OCI-LY1 (cell line): ENCODE results near the gene FYN.
"Not testable (repeated sequence)": the region's sequence is repeated elsewhere in the genome, so short reads cannot be mapped to it uniquely, and the experiment has no call there.

Experiments used
- H2AFZ ChIP-seq: fragments of 200-600 bp; sonication (generic), shearing (Covaris generic); 2 replicates; pipeline ENCODE4 v1.6.0; 2014; ENCODE audit warnings: antibody characterized with exemption, mild to moderate bottlenecking, low read length
- H3F3A ChIP-seq: fragments of 200-600 bp; sonication (generic), shearing (Covaris generic); 2 replicates; pipeline ENCODE4 v1.6.0; 2014; ENCODE audit warnings: mild to moderate bottlenecking, antibody characterized with exemption, low read length, moderate library complexity; ENCODE audit not compliant: insufficient read depth
- H3K27ac ChIP-seq: fragments of 200-600 bp; sonication (generic); 2 replicates; pipeline ENCODE4 v1.5.1; 2014; ENCODE audit warnings: low read length, mixed run types, mild to moderate bottlenecking, low read depth; ENCODE audit not compliant: poor library complexity, severe bottlenecking
- H3K27me3 ChIP-seq: fragments of 200-600 bp; sonication (generic); 2 replicates; pipeline ENCODE4 v1.6.0; 2014; ENCODE audit warnings: antibody characterized with exemption, mild to moderate bottlenecking, low read length, moderate library complexity; ENCODE audit not compliant: insufficient read depth
- H3K36me3 ChIP-seq: fragments of 200-600 bp; sonication (generic); 2 replicates; pipeline ENCODE4 v1.6.1; 2014; ENCODE audit warnings: mild to moderate bottlenecking, antibody characterized with exemption, low read length, moderate library complexity, mixed read lengths; ENCODE audit not compliant: insufficient read depth
- H3K4me1 ChIP-seq: fragments of 200-600 bp; sonication (generic); 2 replicates; pipeline ENCODE4 v1.5.1; 2014; ENCODE audit warnings: mild to moderate bottlenecking, low read length, moderate library complexity; ENCODE audit not compliant: insufficient read depth, severe bottlenecking
- H3K4me2 ChIP-seq: fragments of 200-600 bp; sonication (generic), shearing (Covaris generic); 2 replicates; pipeline ENCODE4 v1.6.1; 2014; ENCODE audit warnings: low read length
- H3K4me3 ChIP-seq: fragments of 200-600 bp; sonication (generic); 2 replicates; pipeline ENCODE4 v1.5.1; 2014; ENCODE audit warnings: low read length, low read depth, mild to moderate bottlenecking, mixed read lengths; ENCODE audit not compliant: poor library complexity, severe bottlenecking
- H3K79me2 ChIP-seq: fragments of 200-600 bp; shearing (Covaris generic); 2 replicates; pipeline ENCODE4 v1.6.1; 2016; ENCODE audit warnings: mixed run types, low read length, mixed read lengths; ENCODE audit not compliant: insufficient read depth
- H3K9ac ChIP-seq: fragments of 200-600 bp; sonication (generic), shearing (Covaris generic); 2 replicates; pipeline ENCODE4 v1.6.1; 2014; ENCODE audit warnings: mild to moderate bottlenecking, low read length, mixed read lengths
- H3K9me2 ChIP-seq: fragments of 200-600 bp; sonication (generic), shearing (Covaris generic); 2 replicates; pipeline ENCODE4 v1.6.1; 2014; ENCODE audit warnings: low read depth, mild to moderate bottlenecking, low read length, mixed read lengths
- H3K9me3 ChIP-seq: fragments of 200-600 bp; shearing (Covaris generic); 2 replicates; pipeline ENCODE4 v1.6.1; 2014; ENCODE audit warnings: low read length, mixed read lengths
- H4K20me1 ChIP-seq: fragments of 200-600 bp; sonication (generic), shearing (Covaris generic); 2 replicates; pipeline ENCODE4 v1.6.0; 2016; ENCODE audit warnings: mild to moderate bottlenecking, low read length; ENCODE audit not compliant: insufficient read depth
- EZH2 ChIP-seq: fragments of 200-600 bp; sonication (generic), shearing (Covaris generic); IDR thresholded peaks from 2 replicates; pipeline ENCODE4 v1.8.0; 2017; ENCODE audit warnings: borderline replicate concordance, mixed run types, mild to moderate bottlenecking, antibody characterized with exemption, low read length, moderate library complexity, mixed read lengths
- TF ChIP-seq, protein P1 (sequence below): fragments of 200-600 bp; sonication (generic), shearing (Covaris generic); IDR thresholded peaks from 2 replicates; pipeline ENCODE4 v1.5.1; 2017; ENCODE audit warnings: mild to moderate bottlenecking, antibody characterized with exemption, low read length, moderate library complexity, mixed read lengths

FYN gene

DNA sequence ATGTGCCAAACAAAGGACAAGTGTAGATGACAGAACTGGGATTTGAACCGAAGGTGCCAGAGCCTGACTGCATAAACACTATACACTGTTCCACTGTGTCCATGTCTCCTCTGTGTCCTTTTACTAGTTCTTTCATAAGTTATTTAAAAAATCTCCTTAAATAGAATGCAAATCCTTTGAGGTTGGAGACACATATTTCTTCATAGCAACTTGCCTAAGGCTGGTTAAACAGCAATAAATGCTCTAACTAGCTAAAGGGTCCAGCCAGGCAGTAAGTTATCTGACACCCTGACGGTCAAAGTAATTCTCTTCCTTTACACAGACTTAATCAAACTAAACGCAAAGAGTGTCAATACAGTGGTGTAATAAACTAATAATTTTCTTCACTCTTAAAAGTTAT, 191.4 kb downstream of the FYN start:
- no peak overlapping the region for H3K27ac ChIP-seq
- H3K9ac ChIP-seq = no peak overlapping the region
- TF ChIP-seq, protein P1, sequence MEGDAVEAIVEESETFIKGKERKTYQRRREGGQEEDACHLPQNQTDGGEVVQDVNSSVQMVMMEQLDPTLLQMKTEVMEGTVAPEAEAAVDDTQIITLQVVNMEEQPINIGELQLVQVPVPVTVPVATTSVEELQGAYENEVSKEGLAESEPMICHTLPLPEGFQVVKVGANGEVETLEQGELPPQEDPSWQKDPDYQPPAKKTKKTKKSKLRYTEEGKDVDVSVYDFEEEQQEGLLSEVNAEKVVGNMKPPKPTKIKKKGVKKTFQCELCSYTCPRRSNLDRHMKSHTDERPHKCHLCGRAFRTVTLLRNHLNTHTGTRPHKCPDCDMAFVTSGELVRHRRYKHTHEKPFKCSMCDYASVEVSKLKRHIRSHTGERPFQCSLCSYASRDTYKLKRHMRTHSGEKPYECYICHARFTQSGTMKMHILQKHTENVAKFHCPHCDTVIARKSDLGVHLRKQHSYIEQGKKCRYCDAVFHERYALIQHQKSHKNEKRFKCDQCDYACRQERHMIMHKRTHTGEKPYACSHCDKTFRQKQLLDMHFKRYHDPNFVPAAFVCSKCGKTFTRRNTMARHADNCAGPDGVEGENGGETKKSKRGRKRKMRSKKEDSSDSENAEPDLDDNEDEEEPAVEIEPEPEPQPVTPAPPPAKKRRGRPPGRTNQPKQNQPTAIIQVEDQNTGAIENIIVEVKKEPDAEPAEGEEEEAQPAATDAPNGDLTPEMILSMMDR = no peak
- no peak for TF ChIP-seq EZH2
- H3K27me3 ChIP-seq = 0 out of 2 replicates have a peak, but pooled peaks cover 5% of the 10 kb centered on the region
- H3K4me2 ChIP-seq = no peak overlapping the region
- no peaks in the 10 kb centered on the region for H3F3A ChIP-seq
- no peaks in the 10 kb centered on the region for H3K9me2 ChIP-seq
- no peaks in the 10 kb centered on the region for H3K4me1 ChIP-seq
- H3K36me3 ChIP-seq = no peaks in the 10 kb centered on the region
- H3K9me3 ChIP-seq = no peaks in the 10 kb centered on the region
- no peaks in the 10 kb centered on the region for H3K79me2 ChIP-seq
- H2AFZ ChIP-seq = no peak overlapping the region
- H3K4me3 ChIP-seq = no peak overlapping the region
- no peaks in the 10 kb centered on the region for H4K20me1 ChIP-seq

DNA sequence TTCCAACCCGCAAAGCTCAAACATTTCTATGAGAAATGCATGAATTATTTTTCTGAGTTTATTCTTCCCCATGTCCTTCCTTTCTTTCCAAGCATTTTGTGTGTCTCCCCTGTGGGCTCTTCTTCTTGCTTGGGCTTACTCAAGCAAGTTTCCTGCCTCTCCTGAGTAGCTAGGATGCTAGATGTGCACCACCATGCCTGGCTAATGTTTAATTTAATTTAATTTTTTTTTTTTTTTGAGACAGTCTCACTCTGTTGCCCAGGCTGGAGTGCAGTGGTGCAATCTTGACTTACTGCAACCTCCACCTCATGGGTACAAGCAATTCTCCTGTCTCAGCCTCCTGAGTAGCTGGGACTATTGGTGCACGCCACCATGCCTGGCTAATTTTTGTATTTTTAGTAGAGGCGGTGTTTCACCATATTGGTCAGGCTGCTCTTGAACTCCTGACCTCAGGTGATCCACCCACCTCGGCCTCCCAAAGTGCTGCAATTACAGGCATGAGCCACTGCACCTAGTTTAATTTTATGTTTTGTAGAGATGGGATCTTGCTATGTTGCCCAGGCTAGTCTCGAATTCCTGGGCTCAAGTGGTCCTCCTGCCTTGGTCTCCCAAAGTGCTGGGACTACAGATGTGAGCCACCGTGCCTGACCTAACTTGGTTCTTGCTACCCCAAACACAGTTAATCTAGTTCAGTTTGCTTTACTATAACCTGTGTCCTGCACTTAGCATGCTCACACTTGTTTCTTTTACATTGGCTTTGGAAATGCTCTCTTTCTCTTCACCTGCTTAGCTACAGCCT, 192.2 kb downstream of the FYN start:
- H3K9ac ChIP-seq, H3K9me3 ChIP-seq, H3K27ac ChIP-seq, H3K36me3 ChIP-seq, H3K4me2 ChIP-seq, H3K9me2 ChIP-seq, H3K4me1 ChIP-seq, H4K20me1 ChIP-seq, H3K27me3 ChIP-seq, H3K79me2 ChIP-seq, H2AFZ ChIP-seq, H3F3A ChIP-seq, H3K4me3 ChIP-seq: not testable (repeated sequence)

DNA sequence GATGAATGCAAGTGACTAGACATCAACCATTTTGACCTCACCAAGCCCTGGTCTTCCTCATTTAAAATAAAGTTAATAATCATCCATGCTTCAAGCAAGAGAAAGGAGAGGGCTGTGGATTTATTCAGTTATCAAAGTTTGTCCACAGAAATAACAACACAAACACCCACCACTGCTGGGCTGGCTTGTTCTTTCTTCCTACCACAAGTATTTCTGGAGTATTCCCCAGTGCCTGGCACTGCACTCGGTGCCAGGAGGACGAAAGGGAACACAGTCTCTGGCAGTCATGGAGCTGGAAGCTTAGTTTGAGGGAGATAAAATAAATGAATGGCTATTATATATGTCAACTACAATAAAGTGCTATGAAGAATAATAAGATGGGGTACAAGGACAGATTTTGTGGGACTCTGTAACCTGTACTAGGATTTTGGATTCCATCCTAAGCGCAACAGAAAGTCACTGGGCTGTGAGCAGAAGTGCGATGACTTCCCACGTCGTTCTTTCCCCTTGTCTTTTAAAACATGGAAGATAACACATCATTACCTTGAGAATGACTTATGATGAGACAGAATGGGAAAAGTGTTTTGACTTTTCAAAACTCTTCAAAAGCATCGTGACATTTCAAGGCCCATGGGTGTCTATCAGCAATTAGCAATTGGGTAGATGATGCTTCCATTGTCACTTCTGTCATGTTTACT, 193.1 kb downstream of the FYN start:
- H3K4me1 ChIP-seq = no peaks in the 10 kb centered on the region
- H4K20me1 ChIP-seq = no peaks in the 10 kb centered on the region
- H3K9me3 ChIP-seq = no peaks in the 10 kb centered on the region
- TF ChIP-seq, protein P1 = no peak
- no peak for TF ChIP-seq EZH2
- H3K79me2 ChIP-seq = no peaks in the 10 kb centered on the region
- no peak overlapping the region for H2AFZ ChIP-seq
- no peak overlapping the region for H3K4me3 ChIP-seq
- no peak overlapping the region for H3K4me2 ChIP-seq
- H3K9me2 ChIP-seq = no peaks in the 10 kb centered on the region
- no peaks in the 10 kb centered on the region for H3K36me3 ChIP-seq
- no peaks in the 10 kb centered on the region for H3F3A ChIP-seq
- no peaks in the 10 kb centered on the region for H3K27me3 ChIP-seq
- H3K9ac ChIP-seq = no peak overlapping the region
- no peak overlapping the region for H3K27ac ChIP-seq
